Measurements from ENCODE around the gene RALA.

The RALA gene, protein sequence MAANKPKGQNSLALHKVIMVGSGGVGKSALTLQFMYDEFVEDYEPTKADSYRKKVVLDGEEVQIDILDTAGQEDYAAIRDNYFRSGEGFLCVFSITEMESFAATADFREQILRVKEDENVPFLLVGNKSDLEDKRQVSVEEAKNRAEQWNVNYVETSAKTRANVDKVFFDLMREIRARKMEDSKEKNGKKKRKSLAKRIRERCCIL

DNA sequence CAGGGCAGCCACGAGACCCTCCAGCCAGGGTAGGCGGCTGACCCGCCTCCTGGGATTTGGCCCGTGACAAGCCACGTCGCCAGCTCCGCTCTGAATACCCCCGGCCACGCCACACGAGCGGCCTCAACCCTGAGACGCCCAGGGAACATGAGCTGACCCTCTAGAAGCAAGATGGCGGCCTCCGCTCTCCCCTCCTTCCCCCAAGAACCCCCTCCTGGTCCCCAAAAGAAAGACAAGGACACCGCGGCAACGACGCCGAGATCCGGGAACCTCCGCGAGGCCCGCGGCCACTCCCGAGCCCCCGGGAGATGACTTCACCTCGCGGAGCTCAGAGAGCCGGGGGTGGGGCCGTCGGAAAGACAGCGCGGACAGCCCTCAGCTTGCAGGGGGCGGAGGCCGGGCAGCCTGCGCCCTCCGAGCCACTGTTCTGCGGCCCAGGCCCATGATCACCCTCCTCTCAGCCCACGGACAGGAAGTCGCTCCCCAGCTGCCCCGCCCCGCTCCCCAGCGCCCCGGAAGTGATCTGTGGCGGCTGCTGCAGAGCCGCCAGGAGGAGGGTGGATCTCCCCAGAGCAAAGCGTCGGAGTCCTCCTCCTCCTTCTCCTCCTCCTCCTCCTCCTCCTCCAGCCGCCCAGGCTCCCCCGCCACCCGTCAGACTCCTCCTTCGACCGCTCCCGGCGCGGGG, at the start of gene RALA:
Gene RALA, plus strand, starts transcription at position 526 of the 685 bp plus-strand sequence. CDS start 63,096 bp downstream, outside the sequence.
- peak; percentile 83 for DNase-seq (ENCODE audit: low read depth)

DNA sequence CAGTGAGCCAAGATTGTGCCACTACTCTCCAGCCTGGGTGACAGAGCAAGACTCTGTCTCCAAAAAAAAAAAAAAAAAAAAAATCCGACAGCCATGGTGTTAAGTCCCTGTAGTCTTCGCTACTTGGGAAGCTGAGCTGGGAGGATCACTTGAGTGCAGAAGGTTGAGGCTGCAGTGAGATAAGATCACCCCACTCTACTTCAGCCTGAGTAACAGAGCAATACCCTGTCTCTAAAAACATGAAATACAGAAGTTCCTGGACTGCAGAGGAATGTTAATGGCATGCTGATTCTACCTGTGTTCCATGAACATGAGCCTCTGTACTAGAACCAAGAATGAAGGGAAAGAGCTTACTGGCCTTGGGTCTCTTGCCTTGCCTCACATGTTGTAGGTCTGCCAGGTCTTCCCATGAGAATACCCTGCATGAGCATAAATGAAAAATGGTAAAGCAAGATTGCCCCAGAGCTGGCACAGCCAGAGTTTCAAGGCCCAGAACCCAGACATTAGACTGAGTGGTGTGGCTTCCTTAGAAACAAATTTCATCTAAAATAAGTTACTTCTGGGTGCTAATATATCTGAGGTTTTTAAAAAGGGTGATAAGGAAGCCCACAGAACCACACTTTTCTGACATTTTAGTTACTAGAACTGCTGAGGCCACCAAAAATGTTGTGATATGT, 48.6 kb upstream of the RALA start:
- DNase-seq (ENCODE audit: low read depth), result no peak

DNA sequence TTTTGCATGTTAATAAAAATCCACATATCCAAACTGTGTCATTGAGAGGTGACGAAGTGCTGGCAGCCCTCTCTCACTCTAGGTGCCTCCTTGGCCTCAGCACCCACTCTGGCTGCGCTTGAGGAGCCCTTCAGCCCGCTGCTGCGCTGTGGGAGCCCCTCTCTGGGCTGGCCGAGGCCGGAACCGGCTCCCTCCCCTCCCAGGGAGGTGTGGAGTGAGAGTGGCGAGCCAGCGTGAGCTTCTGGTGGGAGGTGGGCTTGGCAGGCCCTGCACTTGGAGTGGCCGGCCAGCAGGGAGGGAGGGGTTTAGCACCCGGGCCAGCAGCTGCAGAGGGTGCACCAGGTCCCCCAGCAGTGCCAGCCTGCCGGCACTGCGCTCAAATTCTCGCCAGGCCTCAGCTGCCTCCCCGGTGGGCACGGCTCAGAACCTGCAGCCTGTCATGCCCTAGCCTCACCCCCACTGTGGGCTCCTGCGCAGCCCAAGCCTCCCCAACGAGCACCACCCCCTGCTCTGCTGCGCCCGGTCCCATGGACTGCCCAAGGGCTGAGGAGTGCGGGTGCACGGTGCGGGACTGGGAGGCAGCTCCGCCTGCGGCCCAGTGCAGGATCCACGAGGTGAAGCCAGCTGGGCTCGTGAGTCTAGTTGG, 46.0 kb upstream of the RALA start:
- no peak for DNase-seq (ENCODE audit: low read depth)

DNA sequence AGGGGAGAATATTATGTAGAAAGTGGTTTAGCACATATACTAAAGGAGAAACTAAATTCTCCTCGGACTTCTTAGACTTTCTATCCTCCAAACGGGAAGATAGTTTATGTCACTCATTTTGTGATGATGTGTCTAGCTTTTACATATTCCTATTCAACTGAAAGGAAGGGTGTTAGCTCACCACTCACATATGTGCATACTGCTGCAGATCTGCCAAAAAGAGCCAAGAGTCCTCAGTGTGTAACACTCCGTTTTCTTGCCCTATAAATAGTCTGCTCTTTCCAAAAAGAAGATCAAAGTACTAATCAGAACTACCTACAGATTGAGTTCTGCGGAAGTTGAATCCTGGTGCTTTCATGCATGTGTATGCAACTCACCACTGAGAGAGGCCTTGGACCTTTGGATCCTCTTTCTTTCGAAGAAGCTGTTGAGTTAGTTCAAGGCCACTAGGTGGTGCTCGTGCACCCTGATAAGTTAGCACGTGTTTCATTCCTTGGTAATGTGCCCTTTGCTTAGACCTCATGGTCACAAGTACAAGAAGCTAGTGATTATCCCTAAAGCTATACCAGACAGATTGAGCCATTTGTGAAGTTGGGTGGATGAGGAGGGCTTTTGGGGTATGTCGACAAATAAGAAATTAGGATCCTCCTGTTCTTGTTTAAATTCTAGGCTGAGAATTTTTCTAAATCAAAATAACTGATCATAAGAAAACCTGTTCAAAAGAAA, 43.1 kb upstream of the RALA start:
- peak; percentile 44 for DNase-seq (ENCODE audit: low read depth)

DNA sequence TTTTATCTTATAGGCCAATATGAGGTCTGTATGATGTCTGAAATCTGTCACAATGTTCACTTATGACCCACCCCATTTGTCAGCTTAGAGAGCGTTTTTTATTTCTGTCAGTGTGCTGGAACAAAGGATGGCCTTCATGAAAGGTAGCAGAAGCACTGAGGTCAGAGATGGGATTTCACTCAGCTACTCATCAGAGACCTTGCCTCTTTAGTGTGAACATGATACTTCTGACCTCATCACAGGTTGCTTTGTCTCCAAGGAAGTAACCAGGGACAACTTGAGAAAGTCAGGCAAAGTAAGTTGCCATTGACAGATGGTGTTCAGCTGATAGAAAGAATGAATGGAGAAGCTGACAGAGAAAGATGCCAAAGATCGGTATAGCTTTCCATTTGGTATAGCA, 40.8 kb upstream of the RALA start:
- no peak for DNase-seq (ENCODE audit: low read depth)

DNA sequence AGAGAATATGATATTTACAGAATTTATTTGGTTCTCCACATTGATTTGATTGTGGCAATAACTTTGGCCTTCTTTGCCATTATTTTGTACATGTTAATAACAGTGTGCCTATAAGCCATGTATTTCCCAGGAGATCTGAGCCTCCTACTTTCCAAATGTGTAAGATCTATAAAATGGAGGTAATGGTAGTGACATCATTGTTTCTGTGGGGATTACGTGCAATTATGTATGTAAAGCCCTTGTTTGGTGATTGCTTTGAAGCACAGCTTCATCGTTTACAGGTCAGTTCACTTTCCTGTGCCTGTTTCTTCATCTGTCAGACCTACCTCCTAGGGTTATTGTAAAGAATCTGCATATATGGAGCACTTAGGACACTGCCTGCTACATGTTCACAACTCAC, 39.8 kb upstream of the RALA start:
- DNase-seq (ENCODE audit: low read depth), result no peak

DNA sequence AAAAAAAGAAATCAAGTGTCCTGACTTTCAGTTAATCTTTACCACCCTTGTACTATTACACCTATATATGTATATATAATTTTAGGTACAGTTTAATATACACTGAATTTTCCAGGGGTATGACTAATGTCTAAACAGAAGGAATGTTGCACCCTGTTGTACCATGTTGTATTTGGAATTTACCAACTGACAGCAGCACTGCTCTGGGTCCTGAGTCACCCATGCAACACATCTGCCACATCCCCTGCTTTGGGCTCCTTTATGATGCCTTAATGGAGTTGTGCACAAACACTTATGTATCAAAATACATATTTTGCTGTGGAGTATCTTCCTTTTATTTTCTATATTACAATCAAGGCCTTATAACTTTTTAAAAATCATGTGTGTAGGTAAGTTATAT, 36.0 kb upstream of the RALA start:
- no peak for DNase-seq (ENCODE audit: low read depth)

DNA sequence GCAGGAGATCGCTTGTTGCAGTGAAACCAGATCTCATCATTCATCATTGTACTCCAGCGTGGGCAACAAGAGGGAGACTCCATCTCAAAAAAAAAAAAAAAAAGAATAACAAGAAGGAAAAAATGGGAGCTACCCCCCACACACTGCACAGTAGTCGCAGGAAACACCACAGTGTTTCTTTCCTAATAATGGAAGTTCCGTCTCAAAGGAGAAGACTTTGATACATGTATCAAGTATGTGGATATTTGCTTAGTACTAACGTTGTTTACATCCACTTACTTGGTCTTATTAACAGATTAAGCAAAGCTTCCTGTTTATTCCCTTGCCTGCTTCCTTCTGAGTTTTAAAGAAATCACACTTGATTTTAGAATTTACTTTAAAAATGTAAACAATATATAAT, 35.0 kb upstream of the RALA start:
- no peak for DNase-seq (ENCODE audit: low read depth)

DNA sequence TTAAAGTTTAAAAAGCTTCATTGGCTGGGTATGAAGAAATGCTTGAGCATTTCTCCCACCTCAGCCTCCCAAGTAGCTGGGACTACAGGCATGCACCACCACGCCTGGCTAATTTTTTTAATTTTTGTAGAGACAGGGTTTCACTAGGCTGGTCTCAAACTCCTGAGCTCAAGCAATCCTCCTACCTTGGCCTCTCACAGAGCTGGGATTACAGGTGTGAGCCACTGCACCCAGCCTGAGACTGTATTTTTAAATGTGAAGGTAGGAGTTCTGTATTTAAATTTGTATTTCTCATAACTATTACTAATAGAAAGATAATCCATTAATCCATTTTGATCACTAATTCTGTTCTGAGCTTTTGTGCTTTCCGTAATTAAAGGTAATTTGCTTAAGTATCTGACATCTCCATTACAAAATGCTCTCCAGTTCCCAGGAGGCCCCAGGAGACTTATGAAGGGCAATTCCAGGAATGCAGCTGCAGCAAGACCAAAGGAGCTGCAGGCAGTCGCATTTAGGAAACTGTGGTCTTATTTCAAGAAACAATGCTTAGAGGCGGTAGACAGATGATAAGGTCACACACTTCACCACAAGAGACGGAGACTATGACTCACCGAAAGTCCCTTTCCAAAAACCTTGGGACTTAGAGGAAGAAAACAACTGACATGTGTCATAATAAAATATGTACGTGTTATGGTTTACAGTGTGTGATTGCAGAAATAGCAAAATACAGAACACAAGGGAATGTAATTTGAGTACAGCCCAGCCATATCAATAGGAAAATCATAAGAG, 33.9 kb upstream of the RALA start:
- DNase-seq (ENCODE audit: low read depth), result peak; percentile 20

DNA sequence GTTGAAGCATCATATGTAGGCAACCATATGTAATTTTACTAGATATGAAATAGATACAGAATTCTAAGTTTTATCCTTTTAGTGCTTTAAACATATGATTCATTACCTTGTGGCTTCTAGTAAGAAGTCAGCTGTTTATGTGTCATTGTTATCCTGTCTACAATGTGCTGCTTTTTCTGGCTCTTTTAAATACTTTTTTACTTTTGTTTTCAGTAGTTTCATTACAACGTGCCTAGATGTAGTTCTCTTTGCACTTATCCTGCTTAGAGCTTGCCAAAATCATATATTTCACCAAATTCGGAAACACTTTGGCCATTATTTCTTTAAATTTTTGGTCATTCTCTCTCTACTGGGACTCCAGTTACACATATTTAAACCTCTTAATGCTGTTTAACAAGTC, 30.8 kb upstream of the RALA start:
- no peak for DNase-seq (ENCODE audit: low read depth)

DNA sequence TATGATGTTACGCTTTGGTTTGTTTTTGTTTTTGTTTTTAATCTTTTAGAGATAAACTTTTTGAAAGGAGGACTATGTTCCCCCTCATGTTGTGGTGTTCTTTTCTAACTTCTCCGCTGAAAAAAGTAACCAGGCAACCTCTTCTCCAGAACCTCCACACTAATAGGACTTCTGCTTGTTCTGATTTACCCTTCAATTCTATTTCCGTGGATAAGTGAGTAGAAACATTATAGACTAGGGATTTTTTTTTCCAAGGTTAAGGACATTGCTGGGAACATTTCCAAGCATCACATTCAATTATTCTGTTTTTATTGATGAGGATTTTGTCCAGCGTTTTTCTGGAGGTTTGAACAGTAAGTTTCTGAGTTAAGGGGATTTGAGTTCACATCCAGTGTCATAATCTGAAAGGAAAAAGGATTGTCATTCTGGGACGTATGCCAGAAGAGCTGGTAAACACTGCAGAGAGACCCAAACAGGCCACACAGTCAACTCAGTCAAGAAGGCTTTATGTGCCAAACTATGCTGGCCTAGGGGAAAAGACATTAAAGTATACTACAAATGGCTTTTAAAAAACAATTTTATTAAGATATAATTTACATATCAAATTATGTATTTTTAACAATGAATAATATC, 28.3 kb upstream of the RALA start:
- no peak for DNase-seq (ENCODE audit: low read depth)

DNA sequence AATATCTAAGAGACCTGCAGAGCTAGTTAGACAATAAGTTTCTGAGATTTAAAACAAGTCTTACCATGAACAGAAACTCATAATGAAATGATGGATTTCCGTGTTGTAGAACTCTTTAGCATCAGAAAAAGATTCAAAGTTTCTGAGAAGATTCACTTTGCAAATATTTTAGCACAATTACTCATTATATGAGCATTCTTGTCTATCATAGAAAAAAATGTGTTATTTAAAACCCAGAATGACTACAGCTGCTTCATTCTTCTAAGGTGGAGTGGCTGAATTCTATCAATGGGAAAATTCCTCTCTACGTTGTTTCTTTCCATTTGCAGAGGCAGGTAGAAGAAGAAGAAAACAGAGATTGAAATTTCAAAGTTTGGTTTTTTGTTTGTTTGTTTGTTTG, 21.0 kb upstream of the RALA start:
- DNase-seq (ENCODE audit: low read depth), result no peak

DNA sequence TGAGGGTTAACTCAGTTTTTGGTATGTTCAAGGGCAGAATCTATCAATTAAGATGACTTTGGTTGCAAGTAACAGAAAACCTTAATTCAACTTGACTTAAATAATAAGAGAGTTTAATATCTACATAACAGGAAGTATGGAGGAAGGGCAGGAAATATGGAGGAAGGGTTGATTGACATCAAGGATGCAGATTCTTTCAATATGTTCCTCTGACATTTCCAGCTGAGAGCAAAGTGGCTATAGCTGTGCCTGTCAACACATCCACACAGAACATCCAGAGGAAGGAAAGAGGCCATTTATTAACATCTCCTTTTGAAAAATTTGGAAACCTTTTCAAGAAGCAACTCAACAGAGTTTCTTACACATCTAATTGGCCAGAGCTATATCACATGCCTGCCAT, 19.4 kb upstream of the RALA start:
- DNase-seq (ENCODE audit: low read depth), result no peak

DNA sequence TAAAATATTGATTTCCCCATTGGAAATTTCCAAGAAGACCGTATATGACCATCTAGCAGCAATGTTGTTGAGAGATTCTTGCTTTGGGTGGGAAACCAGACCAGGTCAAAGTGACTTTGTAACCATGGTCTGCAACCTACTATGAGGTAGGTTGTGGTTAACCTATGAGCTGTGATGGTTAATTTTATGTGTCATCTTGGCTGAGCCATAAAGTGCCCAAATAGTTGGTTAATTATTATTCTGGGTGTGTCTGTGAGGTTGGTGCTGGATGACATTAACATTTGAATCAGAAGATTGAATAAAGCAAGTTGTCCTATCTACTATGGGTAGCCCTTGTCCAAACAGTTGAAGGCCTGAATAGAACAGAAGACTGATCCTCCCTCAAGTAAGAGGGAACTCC, 18.3 kb upstream of the RALA start:
- DNase-seq (ENCODE audit: low read depth), result no peak

DNA sequence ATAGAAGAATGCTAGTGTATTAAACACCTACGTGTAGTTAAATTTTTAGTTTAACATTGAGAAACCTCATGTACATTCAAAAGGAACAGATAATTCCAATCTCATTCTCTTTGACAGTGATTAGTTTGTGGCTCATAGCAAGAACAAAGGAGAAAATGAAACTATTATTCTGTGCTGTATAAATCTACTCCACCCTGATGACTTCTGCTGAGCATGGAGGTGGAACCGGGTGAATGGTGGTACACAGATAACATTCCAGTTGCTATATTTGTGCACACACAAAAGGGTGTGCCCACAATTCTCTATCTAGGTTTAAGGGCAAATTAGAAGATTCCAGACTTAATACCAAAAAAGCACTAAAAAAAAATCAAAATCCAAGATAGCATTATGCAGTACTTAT, 17.0 kb upstream of the RALA start:
- DNase-seq (ENCODE audit: low read depth), result no peak

DNA sequence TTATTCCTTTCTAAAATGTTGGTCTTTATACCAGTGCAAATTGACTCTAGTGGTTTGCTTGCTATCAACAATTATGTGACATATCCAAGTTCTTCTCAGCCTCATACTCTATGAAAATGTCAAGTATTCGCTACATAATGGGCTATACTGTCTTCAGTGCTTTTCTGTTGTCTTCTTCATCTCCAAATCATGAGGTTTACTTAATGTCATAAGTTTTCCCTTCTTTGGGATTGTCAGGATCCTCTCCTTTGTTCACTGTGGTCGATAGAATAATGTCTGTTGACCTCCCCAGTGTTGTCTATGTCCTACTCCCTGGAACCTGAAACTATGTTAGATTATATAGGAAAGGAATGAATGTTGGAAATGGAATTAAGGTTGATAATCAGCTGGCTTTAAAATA, 16.4 kb upstream of the RALA start:
- no peak for DNase-seq (ENCODE audit: low read depth)

DNA sequence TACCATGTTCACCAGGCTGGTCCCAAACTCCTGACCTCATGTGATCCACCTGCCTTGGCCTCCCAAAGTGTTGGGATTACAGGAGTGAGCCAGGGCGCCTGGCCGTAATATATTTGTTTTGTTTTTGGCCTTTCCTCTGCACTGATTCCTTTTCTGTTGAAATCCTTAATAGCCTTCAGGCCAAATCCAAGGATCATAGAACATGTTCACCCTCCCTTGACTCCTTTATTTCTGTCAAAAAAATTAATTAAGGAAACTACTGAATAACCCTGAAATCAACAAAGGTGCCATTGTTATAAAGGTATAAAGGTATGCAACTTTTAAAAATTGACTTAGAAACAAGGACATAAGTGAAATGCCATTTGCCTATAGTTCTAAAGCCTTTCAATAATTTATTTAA, 15.5 kb upstream of the RALA start:
- no peak for DNase-seq (ENCODE audit: low read depth)

DNA sequence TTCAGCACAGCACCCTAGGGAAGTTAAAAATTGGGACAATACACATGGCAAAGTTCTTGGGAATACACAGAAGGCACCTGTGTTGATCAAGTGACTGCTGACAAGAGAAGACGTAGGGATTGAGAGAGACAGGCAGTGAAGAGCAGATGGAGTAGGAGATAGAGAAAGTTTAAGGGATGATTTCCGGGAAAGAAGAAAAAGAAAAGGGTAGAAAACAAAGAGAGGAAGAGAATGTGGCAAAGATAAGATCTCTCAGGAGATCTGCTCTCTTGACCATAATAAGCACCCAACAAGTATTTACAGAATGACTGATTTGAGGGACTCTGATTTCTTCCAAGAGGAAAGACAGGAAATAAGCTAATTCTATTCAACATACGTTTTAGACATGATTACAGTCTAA, 15.1 kb upstream of the RALA start:
- DNase-seq (ENCODE audit: low read depth), result no peak

DNA sequence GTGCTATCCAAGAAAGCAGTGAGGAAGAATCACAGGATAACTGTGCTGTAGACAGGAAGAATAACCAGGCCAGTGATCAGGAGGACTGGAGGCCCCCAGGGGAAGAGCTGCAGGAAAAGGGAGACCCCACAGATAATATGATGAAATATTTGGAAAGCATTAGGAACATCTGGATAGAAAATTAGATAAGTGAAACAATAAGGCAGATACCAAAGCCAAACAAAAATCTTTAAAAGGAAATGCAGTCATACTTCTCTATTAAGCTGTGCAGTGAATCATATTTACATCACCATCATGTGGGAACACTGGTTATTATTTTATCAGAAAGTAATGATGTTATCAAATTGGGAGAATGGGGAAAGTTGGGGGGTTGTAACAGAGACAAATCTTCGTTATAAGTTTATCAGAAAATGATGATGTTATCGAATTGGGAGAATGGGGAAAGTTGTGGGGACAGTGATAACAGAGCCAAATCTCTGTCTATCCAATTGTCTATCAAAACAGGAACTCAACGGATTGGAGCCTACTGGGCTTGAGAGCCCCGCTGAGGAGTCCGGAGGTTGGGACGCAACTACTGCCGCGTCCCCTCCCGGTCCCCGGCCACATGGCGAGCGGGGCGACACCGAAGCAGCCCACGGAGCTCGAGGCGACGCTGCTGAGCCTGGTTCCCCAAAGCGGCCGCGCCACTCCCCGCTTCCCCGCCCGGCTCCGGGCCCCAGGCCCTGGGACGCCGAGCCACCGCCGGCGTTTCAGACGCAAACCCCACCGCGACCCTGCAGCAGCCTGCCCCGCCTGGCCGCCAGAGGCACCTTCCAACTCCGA, 14.0 kb upstream of the RALA start:
- DNase-seq (ENCODE audit: low read depth), result peak; percentile 4

DNA sequence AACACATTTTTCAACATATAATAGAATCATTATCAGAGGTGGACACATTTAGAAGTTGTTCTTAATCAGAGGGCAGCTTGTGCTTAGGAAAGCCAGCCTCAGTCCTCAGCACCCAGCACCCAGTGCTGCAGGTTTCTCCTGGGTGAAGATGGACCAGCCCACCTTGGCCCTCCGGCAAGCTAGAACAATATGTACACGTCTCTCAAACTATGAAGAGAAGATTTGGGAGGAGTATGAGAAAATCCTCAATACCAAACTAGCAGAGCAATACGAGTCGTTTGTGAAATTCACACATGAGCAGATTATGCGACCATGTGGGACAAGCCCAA, 13.5 kb upstream of the RALA start:
- no peak for DNase-seq (ENCODE audit: low read depth)

All from activated T-helper 1 cell treated with Interleukin-2 at 50 U/mL for 16 hours (primary cell).